ENCODE measurements around the gene STMN3.

The STMN3 gene

GRCh38 chr20:63601679-63602078 is 51.5 kb downstream of the STMN3 start:
- DNase-seq: peak; percentile 21

- no peak for DNase-seq
Observed at GRCh38 chr20:63599396-63600050, 53.7 kb downstream of the STMN3 start.

- no peak for DNase-seq
Observed at GRCh38 chr20:63598479-63599395, 54.5 kb downstream of the STMN3 start.

- no peak for DNase-seq
Observed at GRCh38 chr20:63597651-63598478, 55.4 kb downstream of the STMN3 start.

GRCh38 chr20:63596423-63596822 is 56.8 kb downstream of the STMN3 start:
- no peak for DNase-seq

GRCh38 chr20:63595416-63596127 is 57.7 kb downstream of the STMN3 start:
- DNase-seq: no peak

GRCh38 chr20:63594043-63594561 is 59.1 kb downstream of the STMN3 start:
- DNase-seq: no peak

GRCh38 chr20:63592661-63593060 is 60.6 kb downstream of the STMN3 start:
- no peak for DNase-seq

- DNase-seq: no peak
Observed at GRCh38 chr20:63591786-63592355, 61.4 kb downstream of the STMN3 start.

GRCh38 chr20:63591147-63591533 is 62.1 kb downstream of the STMN3 start:
- DNase-seq: no peak

GRCh38 chr20:63590218-63591146 is 62.7 kb downstream of the STMN3 start:
- DNase-seq: no peak

Measured in activated CD4-positive, alpha-beta T cell treated with anti-CD3 and anti-CD28 coated beads, Interleukin-2, amount 50 U/mL, for 16 hours (primary cell).